Transverse colon (tissue), 4 donors: ENCODE data around the gene EIF5AL1. TPM values are rescaled to one million over a fixed set of nuclear protein-coding genes. Genes with fewer than 3 reads are reported as not detected.
"Not testable (repeated sequence)": the region's sequence is repeated elsewhere in the genome, so short reads cannot be mapped to it uniquely, and the experiment has no call there.

Source experiments
- DNase-seq: peaks from one replicate; pipeline ENCODE4 v3.0.0-alpha.2; 2019
- H3K27ac ChIP-seq, 4 donors: fragments of 200-600 bp; sonication (generic); 2 replicates each; pipeline ENCODE4 v1.5.1; 2016 to 2018; ENCODE audit warnings: inconsistent platforms in 4 of 4
- H3K27me3 ChIP-seq: fragments of 200-600 bp; sonication (generic); 2 replicates; pipeline ENCODE4 v1.5.1; 2017; ENCODE audit warnings: inconsistent platforms
- H3K36me3 ChIP-seq, 4 donors: fragments of 200-600 bp; sonication (generic); 2 replicates each; pipeline ENCODE4 v1.5.1; 2017 to 2019; ENCODE audit warnings: inconsistent platforms in 4 of 4
- H3K4me1 ChIP-seq, 4 donors: fragments of 200-600 bp; sonication (generic); 2 replicates each; pipeline ENCODE4 v1.5.1; 2017 to 2020; ENCODE audit warnings: inconsistent platforms in 4 of 4
- H3K4me3 ChIP-seq, 4 donors: fragments of 200-600 bp; sonication (generic); 1 replicate in 1 of 4; 2 replicates in 3 of 4; pipeline versions ENCODE4 v1.5.1 to v1.6.1; 2017 to 2019; ENCODE audit warnings: inconsistent platforms in 4 of 4
- H3K9me3 ChIP-seq, 2 donors: fragments of 200-600 bp; sonication (generic); 2 replicates each; pipeline ENCODE4 v1.5.1; 2017 to 2019; ENCODE audit warnings: inconsistent platforms in 2 of 2
- CTCF ChIP-seq, 5 experiments: fragments of 200-600 bp in 3 of 5; fragments of 450-650 bp in 2 of 5; sonication (generic) in 3 of 5; IDR thresholded peaks; 1 replicate in 2 of 5; 2 replicates in 3 of 5; pipeline ENCODE4 v1.5.1; 2016 to 2017; ENCODE audit warnings: antibody characterized with exemption in 5 of 5, inconsistent platforms in 3 of 5, mild to moderate bottlenecking in 2 of 5, moderate library complexity in 1 of 5
- EP300 ChIP-seq: sonication (generic); formaldehyde crosslinking; IDR thresholded peaks from one replicate; pipeline ENCODE4 v1.6.1; 2017; ENCODE audit warnings: antibody characterized with exemption, low read depth
- POLR2A ChIP-seq: fragments of 450-650 bp; IDR thresholded peaks from one replicate; pipeline ENCODE4 v1.6.1; 2016; ENCODE audit warnings: antibody characterized with exemption, mild to moderate bottlenecking, moderate library complexity
- POLR2AphosphoS5 ChIP-seq, 3 donors: sonication (generic); formaldehyde crosslinking; IDR thresholded peaks; one replicate each; pipeline ENCODE4 v1.6.1; 2016; ENCODE audit warnings: antibody characterized with exemption in 3 of 3
- WGBS, 2 donors: methylation state at CpG; one replicate each; pipeline ENCODE4 v1.1.5; 2018; ENCODE audit warnings: low coverage in 1 of 2; 5-methylcytosine and 5-hydroxymethylcytosine counted together
- in situ Hi-C, 4 donors: fragments of 200-750 bp; cut with MboI; loops; one replicate each; pipeline versions ENCODE4 v1.15.0 to v1.15.1; 2017; ENCODE audit warnings: low sequenced_read_pairs in 3 of 4, low pct_ligation_motif_present in 1 of 4, low pct_unique_long_range_greater_than_20kb in 1 of 4
- intact Hi-C: fragments of 100-400 bp; cut with DNase I; formaldehyde crosslinking; loops from one replicate; pipeline ENCODE4 v1.15.1; 2023; ENCODE audit warnings: low total_unique reads
- total RNA-seq, 4 donors: library from RNA; depleted of rRNA; stranded (reverse); fragments of >200 nt; gene quantifications; one replicate each; pipeline ENCODE4 v1.1.0, GENCODE V29; 2016

The EIF5AL1 gene
- total RNA-seq = under 1 TPM in 2 of 4 donors, not detected in 2; 0.16 to 0.27 TPM

- DNase-seq, H3K36me3 ChIP-seq, in situ Hi-C loops, H3K4me3 ChIP-seq, H3K27ac ChIP-seq, H3K9me3 ChIP-seq, intact Hi-C loops, H3K4me1 ChIP-seq, H3K27me3 ChIP-seq: not testable (repeated sequence)
- WGBS, 2 donors = 96 to 100% methylated on average over 2 to 16 of the region's 17 CpGs
These were observed at the start of gene EIF5AL1 for GRCh38 chr10:79511891-79512583. EIF5AL1 (plus strand) TSS chr10:79512533; CDS start chr10:79512650, 117 bp downstream.

GRCh38 chr10:79463578-79464496 is 48.5 kb upstream of the EIF5AL1 start:
- TF ChIP-seq CTCF (IDR thresholded peaks at IDR 0.05) = no peak
- no peak for TF ChIP-seq POLR2A
- no peak for TF ChIP-seq EP300
- TF ChIP-seq POLR2AphosphoS5 (IDR thresholded peaks at IDR 0.05) = no peak
- Histone ChIP-seq H3K27me3 (no peaks in the 10 kb centered on the region), H3K9me3 (no peaks in the 10 kb centered on the region), H3K36me3 (no peaks in the 10 kb centered on the region), H3K4me3 (no peak overlapping the region), H3K4me1 (peaks cover 0 to 11% (median 2%) of the 10 kb centered on the region in 4 donors), H3K27ac (no peak overlapping the region)
- DNase-seq = no peak
- intact Hi-C loops = no loop called here
- in situ Hi-C loops = loop anchor here in 2 of 4 donors (10.0 kb wide), 1 partner anchor 89 kb away; no protein-coding TSS in a partner anchor
- 84 to 100% methylated on average over 2 to 10 of the region's 10 CpGs for WGBS, 2 donors

- Histone ChIP-seq H3K36me3 (no peaks in the 10 kb centered on the region), H3K9me3 (no peaks in the 10 kb centered on the region), H3K27me3 (no peaks in the 10 kb centered on the region), H3K4me1 (peaks cover 0 to 11% (median 2%) of the 10 kb centered on the region in 4 donors), H3K27ac (no peak overlapping the region), H3K4me3 (no peak overlapping the region)
- in situ Hi-C loops (loop anchor here in 3 of 4 donors (5.0 to 10.0 kb wide), 2 partner anchors 88 to 91 kb away; no protein-coding TSS in a partner anchor), intact Hi-C loops (no loop called here)
- no peak for TF ChIP-seq CTCF (IDR thresholded peaks at IDR 0.05)
- TF ChIP-seq POLR2A = no peak
- no peak for TF ChIP-seq POLR2AphosphoS5 (IDR thresholded peaks at IDR 0.05)
- no peak for TF ChIP-seq EP300
- WGBS, 2 donors = 91 to 92% methylated on average over 1 to 3 of the region's 3 CpGs
- no peak for DNase-seq
These were observed 47.0 kb upstream of the EIF5AL1 start for GRCh38 chr10:79465341-79465740.

- peaks cover 0 to 11% (median 2%) of the 10 kb centered on the region in 4 donors for H3K4me1 ChIP-seq
- no peaks in the 10 kb centered on the region for H3K9me3 ChIP-seq
- H3K27me3 ChIP-seq = no peaks in the 10 kb centered on the region
- TF ChIP-seq POLR2AphosphoS5 (IDR thresholded peaks at IDR 0.05) (no peak), POLR2A (no peak), CTCF (IDR thresholded peaks at IDR 0.05) (no peak), EP300 (no peak)
- intact Hi-C loops = no loop called here
- no peak for DNase-seq
- in situ Hi-C loops = loop anchor here in 3 of 4 donors (5.0 to 10.0 kb wide), 2 partner anchors 91 to 93 kb away; no protein-coding TSS in a partner anchor
- H3K27ac ChIP-seq = peak overlapping the region; percentile 2 to 57 (median 34)
- H3K36me3 ChIP-seq = no peaks in the 10 kb centered on the region
- H3K4me3 ChIP-seq = no peak overlapping the region
- 77% methylated on average over 3 of the region's 3 CpGs; no CpG with 5 or more reads in 1 of the 2 donors for WGBS, 2 donors
These were observed 44.2 kb upstream of the EIF5AL1 start for GRCh38 chr10:79468015-79468560.
